ENCODE measurements around the gene CTNND1.
A peak's percentile ranks its signal among the peaks of the same experiment; 100 is the strongest.

Gene CTNND1

DNA sequence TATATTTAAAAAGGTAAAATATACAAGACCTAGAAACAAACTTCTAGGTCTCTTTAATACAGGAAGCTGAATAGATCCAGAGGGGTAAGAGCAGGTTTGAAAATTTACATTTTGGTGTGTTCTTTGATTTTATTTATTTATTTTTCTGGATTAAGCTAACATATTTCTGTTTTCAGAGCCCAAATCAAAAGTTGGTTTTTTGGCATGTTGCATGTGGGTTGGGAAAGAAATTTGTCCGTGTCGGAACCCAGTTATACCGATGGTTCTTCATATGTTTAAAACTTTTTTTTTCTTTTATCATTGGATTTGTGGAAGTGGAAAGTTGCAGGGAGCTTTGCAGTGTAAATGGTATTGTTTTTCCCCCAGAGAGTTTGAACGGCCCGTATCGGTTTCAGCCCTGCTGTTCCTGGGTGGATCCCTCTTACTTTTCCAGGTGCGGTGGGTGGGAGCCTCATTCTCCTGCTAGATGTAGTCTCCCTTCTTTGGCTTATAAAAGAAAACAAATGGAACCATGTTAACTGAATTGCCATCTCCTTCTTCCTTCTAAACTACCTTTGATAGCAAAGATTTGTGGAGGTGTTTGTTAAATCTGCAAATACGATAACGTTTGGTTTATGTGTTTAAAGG lies 746 bp downstream of the CTNND1 start:
- FAIRE-seq (no peak), DNase-seq (ENCODE audit: low spot score) (no peak)

DNA sequence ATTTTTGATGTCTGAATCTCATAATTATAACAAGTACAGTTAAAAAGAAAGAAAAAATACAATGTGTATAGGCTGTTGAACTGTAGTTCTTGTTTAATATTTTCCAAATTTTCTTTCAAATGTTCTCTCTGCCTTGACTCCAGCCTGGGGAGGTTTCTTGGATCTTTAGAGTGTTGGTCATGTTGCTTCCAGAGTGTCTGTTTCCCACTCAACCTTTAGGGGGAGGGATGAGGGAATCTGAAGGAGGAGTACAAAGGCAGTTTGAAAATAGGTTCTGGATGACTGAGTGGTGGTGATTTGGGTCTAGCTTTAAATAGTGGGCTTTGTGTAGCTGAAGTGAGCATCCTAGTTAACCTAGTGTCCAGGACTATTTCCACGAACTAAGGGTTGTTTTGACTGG lies 2.0 kb downstream of the CTNND1 start:
- peak; percentile 54 for DNase-seq (ENCODE audit: low spot score)
- no peak for FAIRE-seq

DNA sequence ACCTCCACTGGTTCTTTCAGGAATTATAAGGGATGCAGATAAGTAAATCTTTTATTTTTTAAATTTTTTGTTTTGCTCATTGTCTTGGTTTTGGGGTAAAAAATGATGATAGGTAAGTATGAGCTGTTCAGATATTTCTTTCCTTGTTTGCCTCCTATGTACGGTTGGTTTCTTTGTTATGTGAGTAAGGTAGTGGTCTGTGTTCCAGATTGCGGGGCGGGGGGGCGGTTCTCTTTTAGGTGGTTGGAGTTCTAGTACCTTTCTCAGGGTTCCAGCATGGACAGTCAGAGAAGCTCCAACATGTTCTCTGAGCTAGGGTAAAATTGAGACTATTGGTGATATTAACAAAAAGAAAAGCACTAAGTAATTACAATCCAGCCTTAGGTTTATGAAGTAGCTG lies 2.4 kb downstream of the CTNND1 start:
- FAIRE-seq: no peak
- DNase-seq (ENCODE audit: low spot score): no peak

DNA sequence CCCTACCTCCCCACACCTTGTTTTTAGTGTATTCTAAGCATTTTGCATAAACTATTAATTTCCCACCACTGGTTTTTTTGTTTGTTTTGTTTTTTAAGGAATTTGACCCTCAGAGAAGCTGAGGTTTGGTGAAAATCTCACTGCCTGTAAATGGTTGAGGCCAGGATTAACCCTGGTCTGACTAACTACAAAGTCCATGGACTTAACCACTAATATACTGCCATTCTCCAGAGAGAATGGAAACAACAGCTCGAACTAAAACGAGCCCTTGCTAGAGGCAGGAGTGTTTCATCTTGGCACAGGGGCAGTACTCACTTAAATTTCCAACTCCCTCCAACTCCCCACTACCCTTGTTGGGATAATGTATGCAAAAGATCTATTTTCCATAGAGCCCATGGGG lies 3.0 kb downstream of the CTNND1 start:
- FAIRE-seq (no peak), DNase-seq (ENCODE audit: low spot score) (no peak)

DNA sequence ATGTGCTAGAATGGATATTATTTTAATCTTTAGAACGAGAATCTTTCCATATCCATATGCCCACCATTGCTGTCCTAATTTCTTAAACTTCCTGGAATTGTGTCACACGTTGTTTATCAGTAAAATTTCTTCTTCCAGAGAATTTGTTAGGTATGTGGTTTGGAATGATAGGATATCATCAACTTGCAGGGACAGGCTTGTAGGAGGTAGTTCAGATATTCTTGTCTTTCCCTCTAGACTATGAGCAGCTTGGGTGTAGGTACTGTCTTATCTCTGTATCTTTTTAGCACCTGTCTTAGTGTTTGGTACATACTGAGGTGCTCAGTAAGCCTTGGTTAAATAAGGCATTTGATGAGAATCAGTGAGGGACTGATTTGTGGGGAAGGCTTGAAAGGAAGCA lies 3.4 kb downstream of the CTNND1 start:
- FAIRE-seq (no peak), DNase-seq (ENCODE audit: low spot score) (no peak)

DNA sequence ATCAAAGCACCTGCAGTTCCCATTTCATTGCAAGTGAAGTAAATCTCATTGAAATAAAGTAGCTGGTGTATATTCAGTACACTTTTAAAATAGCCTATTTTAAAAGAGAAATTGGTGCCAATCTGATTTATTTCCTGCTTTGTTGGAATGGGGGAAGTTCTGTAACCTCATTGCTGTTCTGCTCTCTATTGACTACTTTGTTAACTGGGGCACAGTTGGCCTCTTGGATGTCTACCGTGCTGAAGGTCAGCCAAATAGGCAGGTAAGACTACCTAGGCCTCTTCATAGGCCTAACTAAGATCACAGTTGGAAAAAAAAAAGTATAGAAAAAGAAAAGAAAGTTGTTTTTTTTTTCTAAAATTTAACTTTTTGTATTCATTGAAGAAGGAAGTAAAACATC lies 9.2 kb downstream of the CTNND1 start:
- no peak for DNase-seq (ENCODE audit: low spot score)
- FAIRE-seq: no peak

DNA sequence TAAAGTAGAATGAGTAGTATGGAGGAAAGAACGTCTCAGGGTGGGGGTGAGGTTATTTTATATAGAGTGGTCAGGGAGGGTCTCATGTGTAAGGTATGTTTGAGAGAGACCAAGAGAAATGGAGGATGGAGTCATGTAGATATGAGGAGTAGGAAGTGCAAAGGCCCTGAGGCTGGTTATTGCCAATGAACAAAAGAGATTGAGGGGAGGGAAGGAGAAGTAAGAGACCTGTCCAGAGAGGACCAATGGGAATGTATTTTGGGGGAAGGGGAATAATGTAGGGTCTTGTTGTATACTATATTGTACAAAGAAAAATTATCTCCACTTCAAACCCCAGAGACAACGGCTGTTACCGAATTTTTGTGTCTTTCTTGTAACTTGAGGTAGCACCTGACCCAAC lies 9.8 kb downstream of the CTNND1 start:
- no peak for DNase-seq (ENCODE audit: low spot score)
- no peak for FAIRE-seq

DNA sequence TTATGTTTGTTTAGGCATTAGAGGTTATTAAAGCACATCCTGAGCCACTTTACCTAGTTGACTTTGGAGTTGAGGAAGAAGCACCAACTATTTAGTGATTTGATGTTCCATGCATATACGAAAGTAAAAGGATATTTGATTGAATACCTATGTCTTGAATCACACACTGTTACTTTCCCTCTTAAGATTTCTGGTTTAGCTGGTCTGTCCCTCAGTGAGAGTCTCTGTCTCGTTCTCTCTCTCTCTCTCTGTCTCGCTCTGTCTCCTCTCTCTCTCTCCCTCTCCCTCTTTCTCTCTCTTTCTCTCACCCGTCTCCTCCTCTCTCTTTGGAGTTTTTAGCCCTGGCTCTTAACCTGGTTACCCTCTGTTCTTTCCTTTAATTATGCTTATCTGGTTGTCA lies 11.0 kb downstream of the CTNND1 start:
- FAIRE-seq: no peak
- no peak for DNase-seq (ENCODE audit: low spot score)

DNA sequence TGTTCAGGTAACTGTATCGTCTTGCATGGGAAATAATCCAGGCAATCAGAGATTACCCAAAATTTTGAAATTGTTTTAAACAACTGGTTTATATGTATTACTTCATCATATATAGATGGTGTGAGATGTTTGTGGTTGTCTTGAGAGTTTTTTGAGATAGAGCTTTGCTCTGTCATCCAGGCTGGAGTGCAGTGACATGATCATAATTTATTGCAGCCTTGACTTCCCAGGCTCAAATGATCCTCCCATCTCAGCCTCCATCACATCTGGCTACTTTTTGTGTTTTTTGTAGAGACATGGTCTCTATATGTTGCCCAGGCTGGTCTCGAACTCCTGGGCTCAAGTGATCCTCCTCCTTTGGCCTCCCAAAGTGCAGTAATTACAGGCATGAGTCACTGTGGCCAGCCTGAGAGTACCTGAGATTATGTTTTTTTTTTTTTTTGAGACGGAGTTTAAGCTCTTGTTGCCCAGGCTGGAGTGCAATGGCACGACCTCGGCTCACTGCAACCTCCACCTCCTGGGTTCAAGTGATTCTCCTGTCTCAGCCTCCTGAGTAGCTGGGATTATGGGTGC lies 11.5 kb downstream of the CTNND1 start:
- FAIRE-seq: no peak
- DNase-seq (ENCODE audit: low spot score): no peak

DNA sequence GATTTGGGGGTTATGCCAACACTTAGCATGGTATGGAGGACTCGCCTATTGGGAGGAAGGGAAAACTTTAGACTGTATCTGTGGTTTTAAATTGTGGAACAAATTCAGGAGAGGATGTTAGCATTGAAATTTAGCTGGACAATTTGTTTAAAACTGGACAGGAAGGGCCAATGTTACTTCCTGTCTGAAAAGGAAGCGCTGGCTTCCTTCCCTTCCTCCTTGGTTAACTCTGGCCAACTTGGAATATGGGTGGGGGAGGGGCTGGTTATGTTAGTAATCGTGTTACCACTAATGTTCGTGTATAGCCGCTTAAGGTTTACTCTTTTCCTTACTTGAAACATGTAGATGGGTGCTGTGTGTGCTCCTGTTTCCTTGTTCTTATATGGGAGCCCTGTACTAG lies 13.9 kb downstream of the CTNND1 start:
- no peak for FAIRE-seq
- DNase-seq (ENCODE audit: low spot score): no peak

DNA sequence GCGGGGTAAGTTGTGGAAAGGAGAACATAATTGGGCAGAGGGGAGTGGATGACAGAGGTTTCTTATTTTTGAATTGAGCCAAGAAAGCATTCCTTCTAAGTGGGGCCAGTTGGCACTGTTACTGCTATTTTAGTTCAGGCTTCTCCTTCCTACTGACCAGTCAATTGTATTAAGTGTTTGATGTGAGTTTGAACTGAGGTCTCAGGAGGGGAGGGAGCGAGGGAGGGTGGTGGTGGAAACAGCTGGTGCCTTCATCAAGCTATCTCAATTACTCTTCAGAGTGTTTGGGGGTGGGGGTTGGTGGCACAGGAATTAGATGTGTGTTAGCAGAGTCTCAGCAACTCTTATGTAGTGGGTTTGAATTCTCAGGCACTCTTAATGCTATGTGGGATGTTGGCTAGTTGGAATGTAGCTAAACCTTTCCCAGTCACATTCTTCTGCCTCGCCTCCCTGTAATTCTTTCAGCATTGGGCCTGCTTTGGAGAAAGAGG lies 14.5 kb downstream of the CTNND1 start:
- no peak for DNase-seq (ENCODE audit: low spot score)
- FAIRE-seq: no peak

DNA sequence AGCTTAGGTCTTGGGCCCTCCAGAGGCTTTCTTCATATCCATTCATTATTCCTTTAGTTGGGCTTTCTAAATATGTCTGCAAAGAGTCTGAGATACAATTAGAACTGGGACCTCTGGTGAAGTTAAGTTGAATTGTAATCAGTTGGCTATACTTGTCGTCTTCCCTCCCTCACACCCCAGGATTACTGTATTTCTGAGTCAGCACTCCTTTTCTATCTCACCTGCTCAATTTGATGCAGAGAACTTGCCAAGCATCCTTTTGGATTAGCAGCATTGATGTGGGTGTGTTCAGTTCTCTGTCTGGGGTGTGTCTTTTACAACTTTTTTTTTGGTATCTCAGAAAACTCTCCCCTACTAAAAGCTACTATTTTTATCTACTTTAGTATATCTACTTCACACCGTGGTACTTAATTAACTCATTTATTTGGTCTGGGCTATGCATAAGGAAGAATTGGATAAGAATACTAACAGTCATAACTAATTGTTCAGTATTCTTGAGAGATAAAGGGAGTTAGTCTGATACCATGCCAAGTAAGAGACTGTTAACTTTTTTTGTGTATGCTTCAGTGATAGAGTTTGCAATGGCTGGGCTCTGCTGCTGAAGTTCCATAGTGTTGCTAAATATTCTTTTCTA lies 15.1 kb downstream of the CTNND1 start:
- no peak for FAIRE-seq
- DNase-seq (ENCODE audit: low spot score): no peak

DNA sequence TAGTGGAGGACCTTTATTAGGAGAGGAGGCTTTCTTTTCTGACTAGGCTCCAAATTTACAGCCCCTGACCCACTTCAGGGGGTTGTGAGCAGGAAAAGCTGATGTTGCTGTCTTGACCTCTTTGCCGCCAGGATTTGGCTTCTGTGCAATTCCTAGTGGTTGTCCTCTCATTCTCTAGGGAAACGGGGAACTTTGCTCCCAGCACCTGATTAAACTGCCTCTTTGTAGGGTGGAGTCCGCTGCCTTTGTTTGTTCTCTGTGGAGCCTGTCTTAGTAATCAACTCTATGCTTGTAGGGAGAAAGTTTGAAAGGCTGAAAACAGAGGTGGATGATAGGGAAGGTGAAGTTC lies 16.3 kb downstream of the CTNND1 start:
- DNase-seq (ENCODE audit: low spot score): peak; percentile 28
- FAIRE-seq: no peak

DNA sequence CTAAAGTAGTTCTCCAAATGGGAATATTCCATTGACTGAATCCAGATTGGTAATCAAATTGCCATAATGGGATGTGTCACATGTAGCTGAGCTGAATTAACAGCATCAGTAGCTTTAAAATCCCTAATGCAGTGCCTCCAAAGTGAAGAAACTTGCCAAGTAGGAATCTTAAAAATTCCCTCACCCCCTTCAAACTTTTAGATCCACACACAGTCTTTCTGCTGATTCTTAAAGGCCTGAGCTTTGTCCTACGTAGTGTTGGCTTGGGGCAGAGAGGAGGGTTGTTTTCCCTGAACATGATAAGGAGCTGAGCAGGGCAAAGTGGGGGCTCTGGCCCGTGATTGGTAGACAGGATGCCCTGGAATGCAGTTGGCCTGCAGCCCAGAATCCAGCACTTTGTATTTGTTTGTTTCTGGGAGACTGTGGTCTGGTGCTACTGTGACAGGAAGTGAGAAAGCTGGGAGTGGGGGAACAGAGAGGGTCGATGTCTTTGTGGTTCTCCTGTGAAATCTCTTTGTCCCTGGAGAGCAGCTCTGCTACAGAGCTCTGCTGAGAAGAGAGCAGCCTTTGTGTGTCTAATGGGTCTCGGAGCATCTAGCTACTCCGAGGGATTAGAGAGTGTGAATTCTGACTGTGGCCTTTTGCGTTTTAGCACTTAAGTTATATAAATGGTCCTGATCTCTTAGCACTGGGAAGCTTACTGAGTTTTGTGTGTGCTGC lies 16.9 kb downstream of the CTNND1 start:
- no peak for FAIRE-seq
- peak; percentile 92 for DNase-seq (ENCODE audit: low spot score)

DNA sequence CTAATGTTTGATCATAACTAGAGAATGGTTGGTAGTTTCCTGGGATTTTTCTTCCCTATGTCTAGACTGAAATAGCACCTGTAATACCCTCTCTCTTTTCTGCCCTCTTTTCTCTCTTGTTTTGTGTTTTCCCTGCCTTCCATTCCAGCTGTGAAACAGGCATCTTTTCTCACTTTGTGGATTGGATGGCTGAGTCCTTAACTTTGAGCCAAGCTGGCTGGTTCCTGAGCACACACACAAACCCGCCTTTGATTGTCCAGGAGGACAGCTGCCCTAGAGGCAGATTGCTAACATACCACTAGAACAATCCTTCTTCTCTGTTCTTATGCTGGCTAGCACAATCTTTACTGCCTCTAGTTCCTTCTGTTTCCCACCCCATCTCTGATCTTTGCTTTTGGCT lies 17.7 kb downstream of the CTNND1 start:
- FAIRE-seq: no peak

DNA sequence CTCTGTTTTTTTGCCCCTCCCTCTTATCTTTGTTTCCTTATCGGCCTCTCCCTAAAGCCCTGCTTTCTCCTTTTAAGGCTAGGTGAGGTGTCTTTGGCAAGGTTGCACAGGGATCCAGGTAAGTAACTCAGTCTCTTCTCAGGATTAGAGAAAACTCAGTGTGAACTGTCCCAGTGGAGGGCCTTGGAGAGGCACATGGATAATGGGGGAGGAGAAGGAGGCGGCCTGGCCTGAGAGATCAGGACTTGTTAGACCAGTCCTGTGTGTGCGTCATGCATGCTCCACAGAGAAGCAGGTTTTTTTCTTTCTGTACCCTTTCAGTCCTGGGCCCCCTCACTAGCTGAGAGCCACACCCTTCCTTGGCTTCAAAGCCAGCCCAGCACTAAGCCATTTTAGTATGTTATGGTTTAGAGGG lies 19.9 kb downstream of the CTNND1 start:
- FAIRE-seq: no peak
- DNase-seq (ENCODE audit: low spot score): no peak

More for the DNA sequence above, 17.7 kb downstream of the CTNND1 start:
- peak; percentile 38 for DNase-seq (ENCODE audit: low spot score)

DNA sequence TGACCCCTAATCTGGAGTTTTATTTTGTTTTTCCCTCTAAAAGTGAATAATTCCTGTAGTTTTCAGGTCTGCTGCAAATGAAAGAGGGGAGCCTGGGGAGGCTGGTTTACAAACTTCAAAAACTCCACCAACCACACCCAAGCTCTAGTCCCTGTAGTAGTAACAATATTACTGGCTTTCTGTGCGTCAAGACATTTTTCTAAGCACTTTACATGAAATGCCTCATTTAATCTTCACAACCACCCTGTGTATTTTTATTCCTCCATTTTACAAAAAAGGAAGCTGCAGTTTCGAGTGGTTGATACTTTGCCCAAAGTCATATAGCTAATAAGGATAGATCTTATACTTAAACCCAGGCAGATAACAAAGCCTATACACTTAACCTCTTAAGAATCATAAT lies 23.5 kb downstream of the CTNND1 start:
- FAIRE-seq (no peak), DNase-seq (ENCODE audit: low spot score) (no peak)

DNA sequence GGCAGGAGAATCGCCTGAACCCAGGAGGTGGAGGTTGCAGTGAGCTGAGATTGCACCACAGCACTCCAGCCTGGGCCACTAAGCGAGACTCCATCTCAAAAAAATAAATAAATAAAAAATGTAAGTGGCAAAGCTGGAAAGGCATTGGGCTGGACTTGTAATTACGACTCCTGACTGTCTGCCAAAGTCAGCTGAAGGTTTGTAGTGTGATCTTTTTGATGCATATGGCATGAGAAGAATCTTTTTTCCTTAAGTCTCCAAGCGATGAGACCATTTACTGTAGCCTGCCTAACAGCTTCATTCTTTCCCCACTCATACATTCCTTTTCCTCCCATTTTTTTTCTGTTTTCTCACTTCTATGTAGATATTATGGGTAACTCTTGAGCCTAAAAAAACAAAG lies 24.8 kb downstream of the CTNND1 start:
- FAIRE-seq: no peak
- no peak for DNase-seq (ENCODE audit: low spot score)

DNA sequence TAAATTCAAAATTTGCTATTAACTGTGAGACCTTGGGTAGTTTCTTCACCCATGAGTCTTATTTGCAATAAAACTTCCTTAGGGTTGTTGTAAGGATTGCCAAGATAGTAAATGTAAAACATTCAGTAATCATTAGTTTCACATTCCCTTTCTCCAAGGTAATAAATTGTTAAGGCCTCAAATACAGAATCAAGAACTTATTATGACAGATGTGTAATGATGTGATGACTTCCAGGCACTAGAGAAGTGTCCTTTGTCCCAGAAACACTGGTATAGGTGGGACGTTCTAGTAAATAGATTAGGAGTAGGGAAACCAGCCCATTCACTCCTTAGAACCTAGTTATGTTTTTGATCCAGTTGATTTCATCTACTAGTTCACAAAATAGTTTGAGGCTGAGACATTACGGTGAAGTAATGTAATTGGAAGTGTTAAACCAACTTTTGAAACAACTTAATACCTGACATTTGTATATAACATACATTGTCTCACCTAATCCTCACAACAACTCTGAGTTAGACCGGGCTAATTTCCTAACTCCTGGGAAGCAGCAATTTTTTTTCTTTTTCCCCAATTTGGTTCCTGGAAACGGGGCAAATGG lies 25.5 kb downstream of the CTNND1 start:
- no peak for DNase-seq (ENCODE audit: low spot score)

DNA sequence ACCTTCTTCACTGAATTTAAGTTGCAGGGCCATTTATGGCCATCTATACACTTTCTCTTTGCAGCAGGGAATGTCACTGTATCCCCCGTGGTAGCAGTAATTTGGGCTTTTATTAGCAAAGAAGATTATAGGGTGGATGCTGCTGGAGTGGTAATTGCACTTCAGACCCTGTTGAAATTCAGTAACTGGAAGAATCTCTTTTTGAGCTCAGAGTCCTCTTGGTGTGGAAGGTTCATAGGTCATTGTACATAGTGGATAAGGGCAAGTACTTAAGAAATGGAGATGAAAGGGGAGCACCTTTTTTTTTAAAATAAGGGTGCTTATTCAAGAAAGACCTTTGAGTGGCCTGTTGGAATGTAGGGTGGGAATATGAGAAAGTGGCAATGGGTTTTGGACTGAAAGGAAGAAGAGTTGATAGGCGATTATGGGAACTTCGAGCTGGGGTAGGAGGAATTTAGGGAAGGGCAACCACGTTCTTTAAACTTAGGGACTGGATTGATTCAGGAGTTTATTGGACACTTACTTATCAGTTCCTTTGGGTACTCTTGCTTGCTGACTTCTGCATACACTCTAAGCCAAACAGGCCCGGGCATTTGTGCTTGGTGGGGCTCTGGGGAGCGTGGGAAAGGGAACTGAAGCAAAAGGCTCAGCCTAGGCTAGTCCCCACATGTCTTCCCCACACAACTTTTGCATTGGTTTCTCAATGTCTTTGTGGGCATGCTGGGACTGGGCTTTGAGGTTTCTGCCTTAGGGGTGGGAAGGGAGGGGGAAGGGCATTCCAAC lies 26.5 kb downstream of the CTNND1 start:
- DNase-seq (ENCODE audit: low spot score): no peak
- FAIRE-seq: no peak

More for the DNA sequence above, 25.5 kb downstream of the CTNND1 start:
- FAIRE-seq: no peak

DNA sequence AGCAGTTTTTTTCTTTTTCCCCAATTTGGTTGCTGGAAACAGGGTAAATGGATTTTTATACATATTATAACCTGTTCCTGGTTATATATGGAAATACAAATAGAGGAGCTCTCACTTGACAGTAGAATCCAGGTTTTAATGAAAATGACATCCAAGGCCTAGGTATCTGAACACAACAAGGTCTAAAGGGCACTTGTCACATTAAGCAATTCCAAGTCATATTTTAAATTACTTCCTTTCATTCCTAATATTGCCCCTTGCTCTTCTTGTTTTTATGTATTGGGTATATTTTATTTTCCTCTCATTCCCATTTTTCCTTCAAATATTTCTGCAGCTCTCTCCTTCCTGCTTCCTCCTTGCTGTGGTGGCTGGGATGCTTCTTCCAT lies 27.1 kb downstream of the CTNND1 start:
- FAIRE-seq (no peak), DNase-seq (ENCODE audit: low spot score) (no peak)
